GM18502 (cell line): ENCODE data around the gene CRABP2.
A peak's percentile ranks its signal among the peaks of the same experiment; 100 is the strongest.

Experiments
- ATAC-seq: cut with Tn5 transposase; IDR thresholded peaks from one replicate; pipeline ENCODE4 v1.9.1; 2021; ENCODE audit warnings: mild to moderate bottlenecking; ENCODE audit not compliant: unreplicated experiment, poor library complexity

The CRABP2 gene

DNA sequence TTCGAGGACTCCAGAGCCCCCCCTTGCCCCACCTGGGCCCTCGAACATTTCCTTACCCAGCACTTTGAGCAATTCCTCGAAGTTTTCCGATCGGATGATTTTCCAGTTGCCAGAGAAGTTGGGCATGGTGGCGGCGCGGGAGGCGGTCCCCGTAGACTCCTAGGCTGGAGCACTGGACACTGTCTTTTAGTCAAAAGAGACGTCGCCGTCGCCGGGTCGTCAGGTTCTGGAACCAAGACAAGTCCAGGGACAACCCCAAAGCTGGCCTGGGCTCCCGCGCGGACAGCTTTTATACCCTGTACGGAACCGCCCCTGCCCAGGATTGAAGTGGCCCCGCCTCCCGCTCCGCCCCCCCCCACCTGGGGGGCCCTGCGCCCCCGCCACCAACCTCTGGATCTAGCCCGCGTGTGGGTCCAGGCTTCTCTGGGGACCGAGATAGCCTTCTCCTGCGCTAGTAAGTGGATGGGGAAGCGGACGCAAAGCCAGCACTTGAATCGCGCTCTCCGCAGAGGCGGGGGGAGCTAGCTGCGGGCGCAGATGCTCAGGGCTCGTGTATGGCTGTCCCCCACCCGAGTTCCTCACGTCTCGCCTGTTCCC, at the start of gene CRABP2:
TSS of gene CRABP2 (minus strand) at position 263 of the 597 bp plus-strand sequence. CDS start at position 126, 137 bp downstream.
- no peak for ATAC-seq

GRCh38 chr1:156754219-156754618, 48.8 kb upstream of the CRABP2 start:
- ATAC-seq = no peak

GRCh38 chr1:156752843-156753482, 47.6 kb upstream of the CRABP2 start:
- ATAC-seq = no peak

- peak; percentile 66 for ATAC-seq
Measured at GRCh38 chr1:156751757-156752481, 46.5 kb upstream of the CRABP2 start.

GRCh38 chr1:156751451-156751756, 46.0 kb upstream of the CRABP2 start, which contains the start of gene HDGF:
HDGF (minus strand) TSS chr1:156751675; CDS start chr1:156751429, 246 bp downstream.
- peak; percentile 23 for ATAC-seq

DNA sequence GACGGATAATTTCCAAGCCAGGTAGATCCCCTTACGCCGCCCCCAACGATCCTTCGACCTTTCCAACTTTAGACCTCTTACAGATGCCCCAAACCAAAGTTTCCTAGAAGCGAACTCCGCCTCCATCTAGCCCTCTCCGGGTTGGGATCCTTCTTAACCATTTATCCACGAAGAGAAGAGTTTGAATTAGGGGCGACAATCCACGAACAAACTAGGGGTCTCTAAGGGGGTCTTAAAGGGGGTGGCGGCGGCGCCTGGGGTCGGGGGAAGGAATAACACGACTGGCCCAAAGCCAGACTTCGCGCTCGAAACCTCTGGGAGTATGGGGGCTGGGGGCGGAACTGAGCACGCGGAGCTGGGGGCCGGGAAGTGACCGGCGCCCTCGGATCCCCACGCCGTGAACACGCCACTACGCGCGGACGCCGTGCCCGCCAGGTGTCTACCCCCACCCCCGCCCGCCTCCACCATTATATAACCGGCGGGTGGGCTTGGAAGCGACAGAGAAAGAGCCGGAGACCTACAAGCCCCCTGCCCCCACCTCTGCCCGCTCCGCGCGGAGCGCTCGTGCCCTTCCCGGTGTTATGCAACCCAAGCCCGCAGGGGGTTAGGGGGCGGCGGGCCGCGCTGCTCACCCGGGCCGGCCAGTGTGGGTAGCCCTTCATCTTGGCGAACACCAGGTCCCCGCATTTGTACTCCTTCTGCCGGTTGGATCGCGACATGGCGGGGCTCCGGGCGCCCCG, 45.5 kb upstream of the CRABP2 start:
- ATAC-seq = peak; percentile 23

- no peak for ATAC-seq
Measured at GRCh38 chr1:156750191-156750672, 44.8 kb upstream of the CRABP2 start.

DNA sequence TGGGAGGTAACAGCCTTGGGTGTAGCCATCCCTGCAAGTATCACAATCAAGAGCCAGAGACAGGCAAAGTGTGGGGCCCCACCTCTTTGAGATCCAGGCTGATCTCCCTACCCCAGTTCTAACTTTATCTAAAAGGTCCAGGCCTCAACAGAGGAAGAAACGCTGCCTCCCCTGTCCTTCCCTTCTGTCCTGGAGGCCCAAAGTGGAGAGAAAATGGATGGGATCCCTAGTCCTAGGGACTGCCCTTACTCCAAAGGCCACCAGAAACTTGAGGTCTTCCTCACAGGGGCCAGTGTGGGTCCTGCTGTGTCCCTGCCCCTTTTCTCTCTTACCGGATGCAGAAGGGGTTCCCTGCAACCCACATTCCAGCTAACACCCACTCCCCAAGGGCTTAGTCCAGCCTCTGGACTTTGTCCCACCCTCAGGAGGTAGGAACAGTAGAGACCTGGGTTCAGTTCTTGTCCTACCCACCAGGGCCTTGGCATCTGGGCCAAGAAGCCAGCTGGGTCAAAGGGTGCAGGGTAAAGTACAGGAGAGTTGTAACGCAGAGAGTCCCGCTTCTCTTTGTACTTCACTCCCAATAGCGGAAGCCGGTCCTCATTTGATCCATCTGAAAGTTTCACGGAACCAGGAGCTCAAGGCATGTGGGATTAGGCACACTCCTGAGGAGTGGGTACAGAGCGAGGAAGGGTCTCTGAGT, 44.2 kb upstream of the CRABP2 start:
- no peak for ATAC-seq

- ATAC-seq = no peak
Measured at GRCh38 chr1:156748670-156749418, 43.5 kb upstream of the CRABP2 start.

- no peak for ATAC-seq
Measured at GRCh38 chr1:156747742-156748669, 42.6 kb upstream of the CRABP2 start.

- no peak for ATAC-seq
Measured at GRCh38 chr1:156746728-156747631, 41.6 kb upstream of the CRABP2 start.

DNA sequence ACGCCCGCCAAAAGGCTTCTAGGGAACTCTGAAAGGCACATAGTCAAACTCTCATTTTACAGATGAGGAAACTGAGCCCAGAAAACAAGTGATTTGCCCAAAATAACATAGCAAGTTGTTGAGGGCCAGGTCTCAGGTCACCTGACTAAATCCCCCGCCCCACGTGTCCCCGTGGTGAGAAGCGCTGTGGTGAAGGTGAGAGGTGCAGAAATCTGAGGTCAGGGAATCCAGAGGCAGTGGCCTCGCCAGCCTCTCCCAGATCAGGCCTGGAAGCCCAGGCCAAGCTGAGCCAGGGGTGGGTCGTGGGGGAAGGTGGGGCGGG, 41.0 kb upstream of the CRABP2 start:
- ATAC-seq = no peak

- ATAC-seq = no peak
Measured at GRCh38 chr1:156745881-156746280, 40.5 kb upstream of the CRABP2 start.

DNA sequence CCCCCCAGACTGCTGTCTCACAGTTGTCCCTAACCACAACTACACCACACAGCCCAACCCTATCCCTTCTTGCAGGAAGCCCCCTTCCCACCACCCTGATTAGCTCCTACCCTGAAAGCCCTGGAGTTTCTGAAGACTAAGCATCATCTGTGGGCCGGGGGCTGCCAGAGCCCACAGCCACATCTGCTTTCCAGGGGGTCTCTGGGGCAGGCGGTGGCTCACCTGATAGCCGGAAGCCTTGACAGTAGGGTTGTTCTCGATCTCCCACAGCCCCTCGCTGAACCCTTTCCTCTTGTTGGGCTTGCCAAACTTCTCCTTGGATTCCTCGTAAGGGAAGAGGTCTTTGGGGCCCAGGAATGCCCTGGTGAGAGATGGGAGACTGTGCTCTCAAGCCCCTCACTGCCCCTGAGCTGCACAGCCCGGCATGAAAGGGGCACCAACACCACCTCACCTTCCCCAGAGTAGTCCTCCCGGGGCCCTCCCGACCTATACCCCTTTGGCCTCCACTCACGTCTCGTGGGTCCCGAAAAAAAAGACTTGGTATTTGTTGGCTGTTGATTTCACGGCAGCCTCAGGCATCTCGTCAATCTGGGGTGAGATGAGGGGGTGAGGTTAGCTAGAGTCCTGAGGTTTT, 39.5 kb upstream of the CRABP2 start:
- ATAC-seq = no peak

- no peak for ATAC-seq
Measured at GRCh38 chr1:156744344-156744743, 39.0 kb upstream of the CRABP2 start.

DNA sequence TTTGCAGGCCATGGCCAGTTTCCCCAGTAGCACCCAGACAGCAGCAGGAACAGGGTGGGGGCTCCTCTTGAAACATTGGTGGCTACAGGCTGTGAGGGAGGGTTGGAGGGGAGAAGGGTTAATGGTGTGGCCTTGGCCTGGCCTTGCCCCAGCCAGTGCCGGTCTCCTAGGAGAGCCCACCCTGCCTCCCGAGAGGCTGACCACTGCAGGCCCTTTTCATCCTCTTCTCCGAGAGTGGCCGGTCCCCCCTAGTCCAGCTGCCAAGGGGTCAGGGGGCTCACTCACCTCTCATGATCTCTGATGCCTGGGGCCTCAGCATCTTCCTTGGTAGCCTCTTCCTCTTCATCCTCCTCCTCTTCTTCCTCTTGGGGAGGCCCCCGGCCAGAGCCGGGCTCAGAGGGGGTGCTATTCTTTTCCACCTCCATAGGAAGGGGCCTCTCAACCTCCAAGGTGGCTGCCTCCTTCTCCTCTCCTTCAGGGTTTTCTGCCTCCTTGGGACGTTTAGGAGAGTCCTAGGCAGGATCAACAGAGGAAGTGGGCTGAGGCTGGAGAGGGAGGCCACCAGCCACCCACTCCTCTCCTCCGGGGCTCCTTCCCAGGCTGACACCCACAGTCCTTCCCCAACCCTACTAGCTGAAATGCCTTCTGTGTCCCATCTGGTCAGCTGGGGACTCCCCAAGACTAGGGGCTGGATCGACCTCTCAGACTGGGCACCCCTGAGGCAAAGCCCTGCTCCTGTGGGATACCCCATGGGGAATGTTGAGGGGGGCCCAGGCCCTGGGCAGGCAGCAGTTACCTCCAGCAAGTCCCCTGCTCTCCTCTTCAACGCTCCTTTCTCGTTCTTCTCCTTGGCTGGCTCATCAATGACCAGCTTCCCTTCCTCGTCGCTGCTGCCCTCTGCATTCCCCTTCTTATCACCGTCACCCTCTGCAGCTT, 38.3 kb upstream of the CRABP2 start:
- ATAC-seq = no peak
